PFSK-1 (cell line): ENCODE measurements around the gene ZNF511.

Source experiments
- POLR2AphosphoS5 ChIP-seq: IDR thresholded peaks from 2 replicates; pipeline ENCODE4 v1.6.1; 2012; ENCODE audit warnings: low read depth, mild to moderate bottlenecking, control low read depth, low read length, moderate library complexity
- REST ChIP-seq, 2 experiments: IDR thresholded peaks; 2 replicates each; pipeline versions ENCODE4 v1.6.1 to v1.8.0; 2011 to 2012; ENCODE audit warnings: low read depth in 2 of 2, low read length in 2 of 2, control low read depth in 1 of 2, inconsistent platforms in 1 of 2, mild to moderate bottlenecking in 1 of 2, moderate library complexity in 1 of 2; ENCODE audit not compliant: insufficient read depth in 1 of 2
- TAF1 ChIP-seq: IDR thresholded peaks from 2 replicates; pipeline ENCODE4 v1.6.1; 2012; ENCODE audit warnings: low read length, control low read depth, borderline replicate concordance; ENCODE audit not compliant: insufficient read depth

- TF ChIP-seq REST (IDR thresholded peaks at IDR 0.05; ENCODE audit: insufficient read depth in 1 of 2, low read depth in 2 of 2, low read length in 2 of 2) (no peak), TAF1 (no peak), POLR2AphosphoS5 (no peak)
These were observed 17.5 kb downstream of the ZNF511 start for GRCh38 chr10:133326223-133326551.
